Astrocyte (in vitro differentiated cells and primary cell): Measurements from ENCODE around the gene ADPRM. TPM values are rescaled to one million over a fixed set of nuclear protein-coding genes. Genes with fewer than 3 reads are reported as not detected.

ENCODE experiments used
- DNase-seq: peaks from one replicate; pipeline ENCODE4 v3.0.0-alpha.2; 2010; ENCODE audit warnings: low read depth
- FAIRE-seq: peaks from 2 replicates; lab custom pipeline; 2011; peaks lifted over from hg19 to GRCh38; lab: Jason Lieb, UNC
- H2AFZ ChIP-seq: 2 replicates; pipeline ENCODE4 v1.6.0; 2012; ENCODE audit warnings: low read depth, low read length, inconsistent platforms
- H3K27ac ChIP-seq: 2 replicates; pipeline ENCODE4 v1.5.1; 2011; ENCODE audit warnings: low read depth, low read length, inconsistent platforms
- H3K27me3 ChIP-seq: 2 replicates; pipeline ENCODE4 v1.6.0; 2011; ENCODE audit warnings: low read length, inconsistent platforms; ENCODE audit not compliant: insufficient read depth
- H3K36me3 ChIP-seq: 2 replicates; pipeline ENCODE4 v1.5.1; 2011; ENCODE audit warnings: low read length, inconsistent platforms; ENCODE audit not compliant: insufficient read depth
- H3K4me1 ChIP-seq: 2 replicates; pipeline ENCODE4 v1.5.1; 2011; ENCODE audit warnings: low read length, inconsistent platforms; ENCODE audit not compliant: insufficient read depth
- H3K4me2 ChIP-seq: 2 replicates; pipeline ENCODE4 v1.6.0; 2012; ENCODE audit warnings: low read length, inconsistent platforms
- H3K4me3 ChIP-seq: 2 replicates; pipeline ENCODE4 v1.5.1; 2011; ENCODE audit warnings: low read depth, mild to moderate bottlenecking, low read length, inconsistent platforms; ENCODE audit not compliant: insufficient read depth
- H3K79me2 ChIP-seq: 2 replicates; pipeline ENCODE4 v1.6.0; 2012; ENCODE audit warnings: mild to moderate bottlenecking, low read length, inconsistent platforms; ENCODE audit not compliant: insufficient read depth
- H3K9ac ChIP-seq: 2 replicates; pipeline ENCODE4 v1.6.0; 2012; ENCODE audit warnings: mild to moderate bottlenecking, low read length, inconsistent platforms
- H3K9me3 ChIP-seq: 2 replicates; pipeline ENCODE4 v1.5.1; 2012; ENCODE audit warnings: low read depth, mild to moderate bottlenecking, low read length, inconsistent platforms; ENCODE audit not compliant: insufficient read depth
- H4K20me1 ChIP-seq: 2 replicates; pipeline ENCODE4 v1.6.0; 2012; ENCODE audit warnings: low read length, inconsistent platforms; ENCODE audit not compliant: insufficient read depth
- H3K27ac Mint-ChIP-seq: one replicate; pipeline ENCODE4 v1.8.0; 2021; ENCODE audit warnings: mild to moderate bottlenecking, mixed read lengths; ENCODE audit not compliant: unreplicated experiment
- H3K27me3 Mint-ChIP-seq: one replicate; pipeline ENCODE4 v1.8.0; 2021; ENCODE audit warnings: low read depth, mixed read lengths; ENCODE audit not compliant: unreplicated experiment
- H3K36me3 Mint-ChIP-seq: one replicate; pipeline ENCODE4 v1.8.0; 2021; ENCODE audit warnings: low read depth, mixed read lengths; ENCODE audit not compliant: unreplicated experiment
- H3K4me1 Mint-ChIP-seq: one replicate; pipeline ENCODE4 v1.8.0; 2021; ENCODE audit warnings: low read depth, mixed read lengths; ENCODE audit not compliant: unreplicated experiment
- H3K4me3 Mint-ChIP-seq: one replicate; pipeline ENCODE4 v1.8.0; 2021; ENCODE audit warnings: mild to moderate bottlenecking, moderate library complexity, mixed read lengths; ENCODE audit not compliant: unreplicated experiment
- H3K9me3 Mint-ChIP-seq: one replicate; pipeline ENCODE4 v1.8.0; 2021; ENCODE audit warnings: mild to moderate bottlenecking, mixed read lengths; ENCODE audit not compliant: unreplicated experiment
- EZH2 ChIP-seq: IDR thresholded peaks from 2 replicates; pipeline ENCODE4 v1.6.1; 2012; ENCODE audit warnings: mild to moderate bottlenecking, low read length, inconsistent platforms; ENCODE audit not compliant: insufficient read depth
- total RNA-seq: library from RNA; stranded (reverse); gene quantifications from 2 replicates; pipeline ENCODE4 v1.2.1, GENCODE V29; 2021
- TF ChIP-seq, protein P1 (sequence below): IDR thresholded peaks from 2 replicates; pipeline ENCODE4 v1.5.1; 2011; ENCODE audit warnings: low read depth, mild to moderate bottlenecking, inconsistent platforms, low read length, moderate library complexity; ENCODE audit not compliant: insufficient read depth

ADPRM gene
- total RNA-seq, 1 donor from 2014 or later: 11.3 TPM

DNA sequence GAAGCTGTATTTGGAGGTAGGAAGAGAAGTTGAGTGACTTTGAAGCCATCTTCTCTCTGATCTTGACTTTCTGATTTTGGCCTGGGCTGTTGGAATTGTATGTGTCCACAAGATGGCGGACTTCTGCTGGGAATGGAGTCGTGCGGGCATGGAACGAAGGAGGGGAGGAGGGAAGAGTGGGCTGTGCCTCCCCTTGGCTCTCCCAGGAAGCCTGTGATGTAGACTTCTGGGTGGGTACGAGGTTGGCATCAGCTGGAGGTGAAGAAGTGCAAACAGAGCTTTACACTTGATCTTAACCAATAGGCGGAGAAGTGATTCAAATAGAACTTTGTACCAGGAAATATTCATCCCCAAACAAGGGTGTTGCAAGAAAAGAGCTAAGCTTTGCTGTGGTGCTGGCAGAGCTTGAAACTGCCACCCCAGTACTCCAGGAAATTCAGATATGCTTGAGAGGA is 39.8 kb downstream of the ADPRM start:
- Histone ChIP-seq H3K27me3 (peaks cover 3% of the 10 kb centered on the region), H3K79me2 (no peaks in the 10 kb centered on the region), H4K20me1 (no peaks in the 10 kb centered on the region), H3K4me3 (no peak overlapping the region), H3K27ac (no peak overlapping the region), H3K9me3 (no peaks in the 10 kb centered on the region), H3K4me1 (no peaks in the 10 kb centered on the region), H2AFZ (no peak overlapping the region), H3K4me2 (no peak overlapping the region), H3K36me3 (no peaks in the 10 kb centered on the region), H3K9ac (no peak overlapping the region)
- no peak for FAIRE-seq
- H3K4me1 Mint-ChIP-seq: no peaks in the 10 kb centered on the region
- no peaks in the 10 kb centered on the region for H3K9me3 Mint-ChIP-seq
- H3K36me3 Mint-ChIP-seq: no peaks in the 10 kb centered on the region
- H3K4me3 Mint-ChIP-seq: no peak overlapping the region
- no peak overlapping the region for H3K27ac Mint-ChIP-seq
- peak; percentile 29 for DNase-seq
- TF ChIP-seq, protein P1, sequence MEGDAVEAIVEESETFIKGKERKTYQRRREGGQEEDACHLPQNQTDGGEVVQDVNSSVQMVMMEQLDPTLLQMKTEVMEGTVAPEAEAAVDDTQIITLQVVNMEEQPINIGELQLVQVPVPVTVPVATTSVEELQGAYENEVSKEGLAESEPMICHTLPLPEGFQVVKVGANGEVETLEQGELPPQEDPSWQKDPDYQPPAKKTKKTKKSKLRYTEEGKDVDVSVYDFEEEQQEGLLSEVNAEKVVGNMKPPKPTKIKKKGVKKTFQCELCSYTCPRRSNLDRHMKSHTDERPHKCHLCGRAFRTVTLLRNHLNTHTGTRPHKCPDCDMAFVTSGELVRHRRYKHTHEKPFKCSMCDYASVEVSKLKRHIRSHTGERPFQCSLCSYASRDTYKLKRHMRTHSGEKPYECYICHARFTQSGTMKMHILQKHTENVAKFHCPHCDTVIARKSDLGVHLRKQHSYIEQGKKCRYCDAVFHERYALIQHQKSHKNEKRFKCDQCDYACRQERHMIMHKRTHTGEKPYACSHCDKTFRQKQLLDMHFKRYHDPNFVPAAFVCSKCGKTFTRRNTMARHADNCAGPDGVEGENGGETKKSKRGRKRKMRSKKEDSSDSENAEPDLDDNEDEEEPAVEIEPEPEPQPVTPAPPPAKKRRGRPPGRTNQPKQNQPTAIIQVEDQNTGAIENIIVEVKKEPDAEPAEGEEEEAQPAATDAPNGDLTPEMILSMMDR: peak; percentile 72
- no peak for TF ChIP-seq EZH2
- peaks cover 26% of the 10 kb centered on the region for H3K27me3 Mint-ChIP-seq

GRCh38 chr17:10737736-10738135 is 40.3 kb downstream of the ADPRM start:
- Mint-ChIP-seq H3K27ac (no peak overlapping the region), H3K27me3 (peaks cover 31% of the 10 kb centered on the region), H3K4me3 (no peak overlapping the region), H3K9me3 (no peaks in the 10 kb centered on the region), H3K4me1 (no peaks in the 10 kb centered on the region), H3K36me3 (no peaks in the 10 kb centered on the region)
- Histone ChIP-seq H3K4me1 (no peaks in the 10 kb centered on the region), H3K9me3 (no peaks in the 10 kb centered on the region), H3K4me3 (no peak overlapping the region), H3K4me2 (no peak overlapping the region), H3K36me3 (no peaks in the 10 kb centered on the region), H4K20me1 (no peaks in the 10 kb centered on the region), H3K27ac (no peak overlapping the region), H3K27me3 (peaks cover 3% of the 10 kb centered on the region), H3K79me2 (no peaks in the 10 kb centered on the region), H3K9ac (no peak overlapping the region), H2AFZ (no peak overlapping the region)
- TF ChIP-seq EZH2: no peak
- TF ChIP-seq, protein P1: no peak
- DNase-seq: no peak
- FAIRE-seq: no peak

DNA sequence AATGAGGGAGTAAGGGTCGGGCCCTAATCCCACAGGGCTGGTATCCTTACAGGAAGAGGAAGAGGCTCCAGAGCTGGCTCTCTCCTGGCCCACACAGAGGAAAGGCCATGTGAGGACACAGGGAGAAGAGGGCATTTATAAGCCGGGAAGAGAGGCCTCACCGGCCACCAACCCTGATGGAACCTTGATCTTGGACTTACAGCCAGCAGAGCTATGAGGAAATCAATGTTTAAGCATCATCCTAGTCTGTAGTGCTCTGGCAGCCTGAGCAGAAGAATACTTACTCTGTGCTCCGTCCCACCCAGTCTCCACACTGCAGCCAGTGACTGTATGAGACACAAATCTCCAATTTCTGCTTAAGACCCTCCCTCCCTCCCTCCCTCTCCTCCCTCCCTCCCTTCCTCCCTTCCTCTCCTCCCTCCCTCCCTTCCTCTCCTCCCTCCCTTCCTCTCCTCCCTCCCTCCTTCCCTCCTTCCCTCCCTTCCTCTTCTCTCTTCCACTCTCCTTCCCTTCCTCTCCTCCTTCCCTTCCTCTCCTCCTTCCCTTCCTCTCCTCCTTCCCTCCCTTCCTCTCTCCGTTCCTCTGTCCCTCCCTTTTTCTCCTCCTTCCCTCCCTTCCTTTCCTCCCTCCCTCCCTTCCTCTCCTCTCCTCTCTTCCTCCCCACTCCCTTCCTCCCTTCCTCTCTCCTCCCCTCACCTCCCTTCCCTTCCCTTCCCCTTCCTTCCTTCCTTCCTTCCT is 41.3 kb downstream of the ADPRM start:
- Mint-ChIP-seq H3K4me1 (no peaks in the 10 kb centered on the region), H3K36me3 (no peaks in the 10 kb centered on the region), H3K4me3 (no peak overlapping the region), H3K27ac (no peak overlapping the region), H3K27me3 (peaks cover 26% of the 10 kb centered on the region), H3K9me3 (no peaks in the 10 kb centered on the region)
- no peaks in the 10 kb centered on the region for H4K20me1 ChIP-seq
- no peak overlapping the region for H3K9ac ChIP-seq
- no peaks in the 10 kb centered on the region for H3K4me1 ChIP-seq
- no peak overlapping the region for H3K4me3 ChIP-seq
- no peaks in the 10 kb centered on the region for H3K9me3 ChIP-seq
- no peak overlapping the region for H3K27ac ChIP-seq
- TF ChIP-seq, protein P1: no peak
- no peak for TF ChIP-seq EZH2
- no peaks in the 10 kb centered on the region for H3K79me2 ChIP-seq
- DNase-seq: no peak
- H3K4me2 ChIP-seq: no peak overlapping the region
- no peaks in the 10 kb centered on the region for H3K36me3 ChIP-seq
- H3K27me3 ChIP-seq: peaks cover 3% of the 10 kb centered on the region
- FAIRE-seq: no peak
- no peak overlapping the region for H2AFZ ChIP-seq
